Mesenchymal stem cell (in vitro differentiated cells and primary cell): ENCODE measurements around the gene MICAL2.

Source experiments
- DNase-seq: peaks from one replicate; pipeline ENCODE4 v3.0.0-alpha.2; 2013
- H2AFZ ChIP-seq: one replicate; pipeline ENCODE4 v1.6.1; 2013; ENCODE audit warnings: low read depth, mild to moderate bottlenecking, control low read depth, inconsistent platforms, low read length, moderate library complexity
- H2AK5ac ChIP-seq: 2 replicates; pipeline ENCODE4 v1.6.1; 2013; ENCODE audit warnings: low read length, moderate library complexity, mild to moderate bottlenecking, inconsistent platforms; ENCODE audit not compliant: severe bottlenecking
- H2BK120ac ChIP-seq: one replicate; pipeline ENCODE4 v1.6.1; 2013; ENCODE audit warnings: low read depth, mild to moderate bottlenecking, inconsistent platforms, low read length, moderate library complexity
- H2BK12ac ChIP-seq, 2 experiments: one replicate each; pipeline ENCODE4 v1.6.1; 2013; ENCODE audit warnings: inconsistent platforms in 2 of 2, low read length in 2 of 2, mild to moderate bottlenecking in 2 of 2, moderate library complexity in 2 of 2, control low read depth in 1 of 2
- H2BK15ac ChIP-seq: one replicate; pipeline ENCODE4 v1.6.1; 2013; ENCODE audit warnings: mild to moderate bottlenecking, low read depth, inconsistent platforms; ENCODE audit not compliant: poor library complexity, severe bottlenecking
- H2BK5ac ChIP-seq: 2 replicates; pipeline ENCODE4 v1.6.1; 2013; ENCODE audit warnings: low read depth, mild to moderate bottlenecking, low read length, control low read depth, inconsistent platforms; ENCODE audit not compliant: poor library complexity, severe bottlenecking
- H3K14ac ChIP-seq, 2 experiments: one replicate each; pipeline ENCODE4 v1.6.1; 2013; ENCODE audit warnings: inconsistent platforms in 2 of 2, low read length in 2 of 2, control low read depth in 1 of 2, mild to moderate bottlenecking in 1 of 2, moderate library complexity in 1 of 2
- H3K18ac ChIP-seq, 2 experiments: one replicate each; pipeline ENCODE4 v1.6.1; 2013; ENCODE audit warnings: inconsistent platforms in 2 of 2, low read length in 2 of 2, control low read depth in 1 of 2, low read depth in 1 of 2, mild to moderate bottlenecking in 1 of 2
- H3K23ac ChIP-seq, 2 experiments: one replicate each; pipeline ENCODE4 v1.6.1; 2013; ENCODE audit warnings: inconsistent platforms in 2 of 2, low read length in 2 of 2, mild to moderate bottlenecking in 2 of 2, moderate library complexity in 2 of 2, control low read depth in 1 of 2
- H3K27ac ChIP-seq: 2 replicates; pipeline ENCODE4 v1.5.1; 2013; ENCODE audit warnings: mild to moderate bottlenecking, moderate library complexity, low read length, control low read depth, inconsistent platforms; ENCODE audit not compliant: poor library complexity, severe bottlenecking
- H3K27me3 ChIP-seq, 2 experiments: 2 replicates each; pipeline versions ENCODE4 v1.6.1 to v1.7.0; 2013; ENCODE audit warnings: low read length in 2 of 2, mild to moderate bottlenecking in 2 of 2, moderate library complexity in 2 of 2, control low read depth in 1 of 2, inconsistent platforms in 1 of 2; ENCODE audit not compliant: control insufficient read depth in 1 of 2, insufficient read depth in 1 of 2
- H3K36me3 ChIP-seq, 2 experiments: 2 replicates each; pipeline versions ENCODE4 v1.6.1 to v1.7.0; 2013; ENCODE audit warnings: low read length in 2 of 2, control low read depth in 1 of 2, inconsistent platforms in 1 of 2, low read depth in 1 of 2, mild to moderate bottlenecking in 1 of 2; ENCODE audit not compliant: insufficient read depth in 2 of 2, control insufficient read depth in 1 of 2
- H3K4ac ChIP-seq, 2 experiments: one replicate each; pipeline ENCODE4 v1.6.1; 2013; ENCODE audit warnings: inconsistent platforms in 2 of 2, low read length in 2 of 2, mild to moderate bottlenecking in 2 of 2, moderate library complexity in 2 of 2, control low read depth in 1 of 2, low read depth in 1 of 2
- H3K4me1 ChIP-seq: 2 replicates; pipeline ENCODE4 v1.6.1; 2013; ENCODE audit warnings: low read depth, low read length, control low read depth; ENCODE audit not compliant: control insufficient read depth, insufficient read depth
- H3K4me2 ChIP-seq: 2 replicates; pipeline ENCODE4 v1.6.1; 2013; ENCODE audit warnings: low read length, mild to moderate bottlenecking, inconsistent platforms; ENCODE audit not compliant: poor library complexity, severe bottlenecking
- H3K4me3 ChIP-seq, 2 experiments: 2 replicates each; pipeline versions ENCODE4 v1.5.1 to v1.7.0; 2013; ENCODE audit warnings: low read length in 2 of 2, mild to moderate bottlenecking in 2 of 2, control low read depth in 1 of 2, low read depth in 1 of 2; ENCODE audit not compliant: insufficient read depth in 1 of 2
- H3K79me1 ChIP-seq: replicated peaks from 2 replicates; pipeline ENCODE4 v1.6.1; 2013; ENCODE audit warnings: mild to moderate bottlenecking, control low read depth, low read length, inconsistent platforms; ENCODE audit not compliant: poor library complexity, severe bottlenecking
- H3K9ac ChIP-seq: 2 replicates; pipeline ENCODE4 v1.7.0; 2013; ENCODE audit warnings: mild to moderate bottlenecking, low read length, moderate library complexity
- H3K9me3 ChIP-seq: 2 replicates; pipeline ENCODE4 v1.7.0; 2013; ENCODE audit warnings: mild to moderate bottlenecking, low read length; ENCODE audit not compliant: control insufficient read depth
- H4K8ac ChIP-seq: one replicate; pipeline ENCODE4 v1.6.1; 2013; ENCODE audit warnings: inconsistent platforms, mild to moderate bottlenecking, low read length, moderate library complexity
- H4K91ac ChIP-seq: one replicate; pipeline ENCODE4 v1.6.1; 2013; ENCODE audit warnings: mild to moderate bottlenecking, low read length, inconsistent platforms
- WGBS: methylation state at CpG from one replicate; pipeline ENCODE4 v1.1.7; 2013; ENCODE audit warnings: mixed read lengths; 5-methylcytosine and 5-hydroxymethylcytosine counted together

The MICAL2 gene

DNA sequence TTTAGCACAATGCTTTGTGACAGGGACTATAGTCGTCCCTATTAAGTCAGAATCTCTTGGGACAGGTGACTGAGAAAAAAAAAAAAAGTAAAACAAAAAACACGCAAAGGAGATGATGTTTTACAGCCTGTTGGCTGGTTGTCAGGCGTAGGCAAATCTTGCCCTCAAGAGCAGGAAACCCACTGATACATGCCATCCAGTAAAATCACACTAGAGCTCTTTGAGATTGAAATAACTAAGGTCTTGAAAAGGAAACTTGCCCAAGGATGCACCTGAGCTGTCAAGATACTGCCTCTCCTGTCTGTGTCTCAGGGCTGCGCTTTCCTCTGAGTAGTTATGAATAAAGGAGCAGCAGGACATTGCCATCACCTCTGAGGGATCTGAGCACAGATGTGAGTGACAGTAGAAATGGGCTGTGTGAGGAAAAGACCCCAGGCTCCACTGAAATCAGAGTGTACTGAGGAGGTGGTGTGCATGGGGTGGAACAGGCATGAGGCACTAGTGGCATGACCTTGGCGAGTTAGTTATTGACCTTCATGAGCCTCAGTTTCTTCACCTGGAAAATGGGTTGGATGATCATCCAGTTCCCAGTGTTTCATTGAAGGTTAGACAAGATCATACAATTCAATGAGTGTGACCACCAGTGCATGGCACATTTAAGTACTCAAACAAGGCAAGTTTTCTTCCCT is 23.3 kb downstream of the MICAL2 start:
- Histone ChIP-seq H3K4me3 (no peak overlapping the region), H2BK120ac (no peak overlapping the region), H3K79me1 (peaks cover 33% of the 10 kb centered on the region)

DNA sequence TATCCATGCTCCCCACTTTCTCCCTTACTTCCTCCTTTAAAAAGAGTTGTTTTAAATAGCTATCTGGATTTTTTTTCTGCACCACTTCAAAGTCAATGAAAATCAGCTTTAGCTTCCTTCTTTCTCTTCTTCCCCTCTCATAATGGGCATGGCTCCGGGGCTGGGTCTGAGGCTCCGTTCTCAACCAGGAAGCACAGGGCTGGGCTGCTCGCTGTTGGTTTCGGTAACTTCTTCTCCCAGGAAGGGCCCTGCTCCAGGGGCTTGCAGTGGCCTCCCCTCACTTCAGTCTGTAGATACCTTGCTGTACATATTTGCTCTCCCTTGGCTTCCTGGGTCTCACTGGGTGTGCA is 23.8 kb downstream of the MICAL2 start:
- Histone ChIP-seq H3K4me1 (peaks cover 21% of the 10 kb centered on the region), H3K79me1 (peaks cover 31% of the 10 kb centered on the region), H3K4me3 (no peak overlapping the region), H3K27me3 (no peaks in the 10 kb centered on the region), H2BK12ac (no peak overlapping the region), H3K9me3 (no peaks in the 10 kb centered on the region), H3K4me2 (no peak overlapping the region), H3K14ac (no peak overlapping the region), H2AK5ac (no peak overlapping the region), H3K27ac (no peak overlapping the region), H4K8ac (no peak overlapping the region), H2BK120ac (peak overlapping the region; percentile 7), H4K91ac (no peak overlapping the region), H3K9ac (no peak overlapping the region), H3K4ac (no peak overlapping the region), H3K18ac (peak overlapping the region in 1 of 2 experiments; percentile 12), H2BK15ac (no peak overlapping the region), H3K36me3 (peaks cover 0 to 30% of the 10 kb centered on the region in 2 experiments), H3K23ac (no peak overlapping the region), H2BK5ac (no peak overlapping the region), H2AFZ (no peak overlapping the region)
- WGBS = 92% methylated on average over 4 of the region's 4 CpGs
- no peak for DNase-seq

More for the DNA sequence above, 23.3 kb downstream of the MICAL2 start:
- no peak for DNase-seq
- Histone ChIP-seq H3K4me1 (peaks cover 16% of the 10 kb centered on the region), H2BK15ac (no peak overlapping the region), H3K18ac (no peak overlapping the region), H2BK5ac (no peak overlapping the region), H3K27me3 (no peaks in the 10 kb centered on the region), H3K4me2 (no peak overlapping the region), H3K4ac (no peak overlapping the region), H2AK5ac (no peak overlapping the region), H3K9ac (no peak overlapping the region), H3K14ac (no peak overlapping the region), H3K36me3 (peaks cover 0 to 30% of the 10 kb centered on the region in 2 experiments), H3K27ac (no peak overlapping the region), H2AFZ (no peak overlapping the region), H2BK12ac (peak overlapping the region in 1 of 2 experiments; percentile 47), H4K91ac (no peak overlapping the region), H3K23ac (no peak overlapping the region), H4K8ac (no peak overlapping the region), H3K9me3 (no peaks in the 10 kb centered on the region)
- WGBS = 94% methylated on average over 4 of the region's 5 CpGs

DNA sequence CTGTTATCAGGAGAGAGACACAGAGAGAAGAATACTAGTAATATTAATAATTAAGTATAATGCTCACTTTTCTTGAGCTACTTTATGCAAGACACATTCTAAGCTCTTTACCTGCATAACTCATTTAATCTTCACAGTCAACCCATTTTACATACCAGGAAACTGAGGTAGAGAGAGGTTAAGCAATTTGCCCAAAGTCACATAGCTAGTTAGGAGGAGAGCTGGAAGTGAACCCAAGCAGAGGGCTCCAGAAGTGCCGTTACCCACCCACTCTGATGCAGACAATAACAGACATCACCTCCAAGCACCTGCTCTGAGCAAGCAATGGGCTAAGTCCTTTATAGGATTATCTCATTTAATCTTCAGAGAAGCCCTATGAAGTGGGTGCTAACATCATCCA is 24.8 kb downstream of the MICAL2 start:
- H3K4ac ChIP-seq = no peak overlapping the region
- no peak overlapping the region for H2BK15ac ChIP-seq
- no peak overlapping the region for H3K14ac ChIP-seq
- H3K9ac ChIP-seq = no peak overlapping the region
- H3K4me3 ChIP-seq = no peak overlapping the region
- peaks cover 0 to 24% of the 10 kb centered on the region in 2 experiments for H3K36me3 ChIP-seq
- H3K18ac ChIP-seq = no peak overlapping the region
- H2BK120ac ChIP-seq = no peak overlapping the region
- H3K4me1 ChIP-seq = peaks cover 24% of the 10 kb centered on the region
- no peaks in the 10 kb centered on the region for H3K9me3 ChIP-seq
- no peak overlapping the region for H2AFZ ChIP-seq
- no CpG with 5 or more reads among the region's 1 CpG for WGBS
- no peak overlapping the region for H4K91ac ChIP-seq
- H3K27ac ChIP-seq = no peak overlapping the region
- no peak for DNase-seq
- no peak overlapping the region for H3K23ac ChIP-seq
- H2AK5ac ChIP-seq = no peak overlapping the region
- H3K4me2 ChIP-seq = no peak overlapping the region
- no peaks in the 10 kb centered on the region for H3K27me3 ChIP-seq
- no peak overlapping the region for H2BK12ac ChIP-seq
- peaks cover 28% of the 10 kb centered on the region for H3K79me1 ChIP-seq
- H4K8ac ChIP-seq = no peak overlapping the region
- H2BK5ac ChIP-seq = no peak overlapping the region

DNA sequence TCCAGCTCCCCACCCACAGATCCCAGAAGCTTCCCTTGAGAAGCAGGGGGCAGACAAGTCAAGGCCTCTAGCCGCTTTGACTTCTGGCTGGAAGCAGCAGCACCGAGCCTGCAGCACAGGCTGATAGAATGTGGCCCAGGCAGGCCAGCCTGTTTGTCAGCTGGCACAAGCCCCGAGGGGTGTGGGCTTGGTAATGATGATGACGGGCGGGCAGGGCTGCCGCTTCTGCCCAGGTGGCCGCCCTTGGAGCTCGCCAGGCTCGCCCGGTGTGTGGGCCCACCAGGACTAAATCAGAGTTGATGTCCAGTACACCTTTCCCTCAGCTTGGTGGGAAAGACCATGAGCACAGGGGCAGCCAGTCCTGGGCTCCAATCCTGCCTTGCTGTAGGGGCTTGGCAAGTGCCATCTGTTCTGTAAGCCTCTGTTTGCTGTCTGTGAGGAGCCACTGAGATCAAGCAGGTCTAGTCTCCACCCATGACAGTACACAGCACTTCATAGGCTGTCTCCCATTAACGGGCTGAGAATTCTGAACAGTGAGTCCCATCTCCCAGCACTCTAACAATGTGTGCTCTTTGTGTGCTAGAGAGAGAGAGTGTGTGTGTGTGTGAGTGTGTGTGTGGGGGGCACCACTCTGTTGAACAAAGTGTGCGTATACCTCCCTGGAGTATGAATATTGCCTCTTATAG is 26.8 kb downstream of the MICAL2 start:
- Histone ChIP-seq H3K4ac (peak overlapping the region; percentile 7 to 41), H3K27ac (no peak overlapping the region), H3K9ac (no peak overlapping the region), H3K4me2 (no peak overlapping the region), H3K4me3 (no peak overlapping the region), H4K91ac (peak overlapping the region; percentile 0), H2AK5ac (peak overlapping the region; percentile 43), H4K8ac (peak overlapping the region; percentile 2), H2BK12ac (peak overlapping the region; percentile 40 to 46), H3K27me3 (no peaks in the 10 kb centered on the region), H3K14ac (peak overlapping the region in 1 of 2 experiments; percentile 5), H2AFZ (no peak overlapping the region), H3K9me3 (no peaks in the 10 kb centered on the region), H2BK5ac (no peak overlapping the region), H3K4me1 (peaks cover 21% of the 10 kb centered on the region), H3K23ac (no peak overlapping the region), H2BK120ac (no peak overlapping the region), H3K18ac (peak overlapping the region; percentile 4 to 71), H2BK15ac (peak overlapping the region; percentile 9), H3K36me3 (peaks cover 0 to 24% of the 10 kb centered on the region in 2 experiments), H3K79me1 (peaks cover 33% of the 10 kb centered on the region)
- WGBS = 96% methylated on average over 12 of the region's 12 CpGs
- DNase-seq = no peak
